Astrocyte of the cerebellum (primary cell): ENCODE results near the gene COL4A2.
"Not testable (repeated sequence)": the region's sequence is repeated elsewhere in the genome, so short reads cannot be mapped to it uniquely, and the experiment has no call there.

Source experiments
- DNase-seq: peaks from one replicate; pipeline ENCODE4 v3.0.0-alpha.2; 2011; ENCODE audit warnings: low read depth
- H3K4me3 ChIP-seq: 2 replicates; pipeline ENCODE4 v1.5.1; 2011; ENCODE audit warnings: mild to moderate bottlenecking, low read depth, low read length, moderate library complexity
- CTCF ChIP-seq: IDR thresholded peaks from 2 replicates; pipeline ENCODE4 v1.5.1; 2012; ENCODE audit warnings: low read length, low read depth, moderate library complexity, mild to moderate bottlenecking; ENCODE audit errors: missing control alignments
- in situ Hi-C: cut with HindIII; loops from 2 replicates; pipeline ENCODE4 v1.10.0; 2017; ENCODE audit warnings: low sequenced_read_pairs

Gene COL4A2

GRCh38 chr13:110525328-110526319 lies 218.5 kb downstream of the COL4A2 start:
- in situ Hi-C loops = no loop called here
- no peak for TF ChIP-seq CTCF
- DNase-seq = no peak
- H3K4me3 ChIP-seq = no peak overlapping the region

GRCh38 chr13:110528371-110528770 lies 221.3 kb downstream of the COL4A2 start:
- in situ Hi-C loops = no loop called here
- no peak for TF ChIP-seq CTCF
- DNase-seq = no peak
- no peak overlapping the region for H3K4me3 ChIP-seq

GRCh38 chr13:110528911-110529310 lies 221.8 kb downstream of the COL4A2 start:
- no peak for DNase-seq
- TF ChIP-seq CTCF = no peak
- H3K4me3 ChIP-seq = no peak overlapping the region
- in situ Hi-C loops = no loop called here

GRCh38 chr13:110529522-110530311 lies 222.6 kb downstream of the COL4A2 start:
- in situ Hi-C loops = no loop called here
- TF ChIP-seq CTCF = no peak
- no peak overlapping the region for H3K4me3 ChIP-seq
- no peak for DNase-seq

- no peak for TF ChIP-seq CTCF
- DNase-seq = no peak
- in situ Hi-C loops = no loop called here
- no peak overlapping the region for H3K4me3 ChIP-seq
Observed at GRCh38 chr13:110531100-110531499, 224.0 kb downstream of the COL4A2 start.

GRCh38 chr13:110531671-110532083 lies 224.6 kb downstream of the COL4A2 start:
- in situ Hi-C loops = no loop called here
- no peak for DNase-seq

GRCh38 chr13:110532258-110532657 lies 225.2 kb downstream of the COL4A2 start:
- H3K4me3 ChIP-seq, DNase-seq, in situ Hi-C loops: not testable (repeated sequence)

More at GRCh38 chr13:110531671-110532083, 224.6 kb downstream of the COL4A2 start:
- TF ChIP-seq CTCF = no peak
- H3K4me3 ChIP-seq = no peak overlapping the region
